B cell (primary cell): Measurements from ENCODE around the gene SIRPB1. TPM values are rescaled to one million over a fixed set of nuclear protein-coding genes. Genes with fewer than 3 reads are reported as not detected.
A peak's percentile ranks its signal among the peaks of the same experiment; 100 is the strongest.

Source experiments
- ATAC-seq: fragments of 200-7000 bp; cut with Tn5 transposase; one replicate; pipeline ENCODE4 v1.10.0; 2021; ENCODE audit warnings: low read depth, mild to moderate bottlenecking, moderate number of reproducible peaks, moderate library complexity
- CTCF ChIA-PET: fragments of 350-600 bp; sonication (Branson Sonifier 250); formaldehyde crosslinking; loops from one replicate; lab custom pipeline; 2021; ENCODE audit warnings: antibody characterized with exemption, inconsistent platforms; lab: Charles Lee
- POLR2A ChIA-PET: fragments of 350-600 bp; sonication (Branson Sonifier 250); formaldehyde crosslinking; loops from one replicate; lab custom pipeline; 2021; ENCODE audit warnings: antibody characterized with exemption; lab: Charles Lee
- DNase-seq: peaks from one replicate; pipeline ENCODE4 v3.0.0; 2013
- H2AFZ ChIP-seq: 2 replicates; pipeline ENCODE4 v1.6.1; 2012; ENCODE audit warnings: mild to moderate bottlenecking, low read depth, low read length; ENCODE audit not compliant: insufficient read depth, poor library complexity, severe bottlenecking
- H3K27ac ChIP-seq, 2 donors: 1 replicate in 1 of 2; 2 replicates in 1 of 2; pipeline ENCODE4 v1.5.1; 2012 to 2013; ENCODE audit warnings: low read length in 2 of 2, mild to moderate bottlenecking in 2 of 2, moderate library complexity in 1 of 2
- H3K27me3 ChIP-seq, 4 experiments: fragments of 200-600 bp in 1 of 4; sonication (generic) in 1 of 4; replicated peaks in 1 of 4; 1 replicate in 2 of 4; 2 replicates in 2 of 4; pipeline versions ENCODE4 v1.6.1 to v1.7.0; 2013 to 2016; ENCODE audit warnings: low read length in 3 of 4, mild to moderate bottlenecking in 2 of 4, mixed read lengths in 1 of 4, moderate library complexity in 1 of 4; ENCODE audit not compliant: insufficient read depth in 4 of 4, control insufficient read depth in 3 of 4; ENCODE audit errors: control extremely low read depth in 1 of 4
- H3K36me3 ChIP-seq, 2 experiments: replicated peaks in 1 of 2; 1 replicate in 1 of 2; 2 replicates in 1 of 2; pipeline versions ENCODE4 v1.6.1 to v1.7.1; 2013; ENCODE audit warnings: low read length in 1 of 2; ENCODE audit not compliant: insufficient read depth in 2 of 2, control insufficient read depth in 1 of 2; ENCODE audit errors: control extremely low read depth in 1 of 2, extremely low read depth in 1 of 2
- H3K4me1 ChIP-seq, 2 donors: fragments of 200-600 bp in 1 of 2; sonication (generic) in 1 of 2; 1 replicate in 1 of 2; 2 replicates in 1 of 2; pipeline versions ENCODE4 v1.5.1 to v1.6.1; 2013 to 2017; ENCODE audit warnings: low read length in 2 of 2; ENCODE audit not compliant: control insufficient read depth in 2 of 2, insufficient read depth in 2 of 2
- H3K4me2 ChIP-seq: replicated peaks from 2 replicates; pipeline ENCODE3; 2012; ENCODE audit warnings: mild to moderate bottlenecking, low read depth, low read length; ENCODE audit not compliant: poor library complexity, severe bottlenecking
- H3K4me3 ChIP-seq, 5 experiments: fragments of 200-600 bp in 1 of 5; sonication (generic) in 1 of 5; 1 replicate in 3 of 5; 2 replicates in 2 of 5; pipeline versions ENCODE4 v1.5.1 to v1.7.0; 2011 to 2016; ENCODE audit warnings: low read length in 4 of 5, mild to moderate bottlenecking in 4 of 5, low read depth in 2 of 5, control low read depth in 1 of 5, moderate library complexity in 1 of 5; ENCODE audit not compliant: insufficient read depth in 1 of 5; ENCODE audit errors: control extremely low read depth in 1 of 5, extremely low read depth in 1 of 5
- H3K79me2 ChIP-seq: fragments of 200-600 bp; sonication (generic); one replicate; pipeline ENCODE4 v1.6.0; 2016; ENCODE audit warnings: low read length; ENCODE audit not compliant: control insufficient read depth, insufficient read depth
- H3K9ac ChIP-seq: fragments of 200-600 bp; sonication (generic); 2 replicates; pipeline ENCODE4 v1.6.1; 2017; ENCODE audit warnings: mild to moderate bottlenecking, low read length, moderate library complexity
- H3K9me3 ChIP-seq, 3 donors: one replicate each; pipeline versions ENCODE4 v1.6.1 to v1.7.1; 2013; ENCODE audit warnings: low read length in 2 of 3; ENCODE audit not compliant: control insufficient read depth in 2 of 3, insufficient read depth in 1 of 3; ENCODE audit errors: control extremely low read depth in 1 of 3
- H4K20me1 ChIP-seq: 2 replicates; pipeline ENCODE4 v1.6.0; 2012; ENCODE audit warnings: mild to moderate bottlenecking, low read length; ENCODE audit not compliant: insufficient read depth, control insufficient read depth, poor library complexity, severe bottlenecking
- H3K27ac Mint-ChIP-seq: one replicate; pipeline ENCODE4 v1.8.0; 2021; ENCODE audit warnings: mixed read lengths
- H3K27me3 Mint-ChIP-seq: one replicate; pipeline ENCODE4 v1.8.0; 2021; ENCODE audit warnings: mixed read lengths
- H3K4me1 Mint-ChIP-seq: one replicate; pipeline ENCODE4 v1.8.0; 2021; ENCODE audit warnings: mixed read lengths
- H3K4me3 Mint-ChIP-seq: one replicate; pipeline ENCODE4 v1.8.0; 2021; ENCODE audit warnings: mixed read lengths
- H3K9me3 Mint-ChIP-seq: one replicate; pipeline ENCODE4 v1.8.0; 2022; ENCODE audit warnings: mixed read lengths; ENCODE audit not compliant: insufficient read depth
- CTCF ChIP-seq: fragments of 200-600 bp; IDR thresholded peaks from one replicate; pipeline ENCODE4 v1.8.0; 2022; ENCODE audit warnings: antibody characterized with exemption, mild to moderate bottlenecking
- EZH2 ChIP-seq: IDR thresholded peaks from 2 replicates; pipeline ENCODE4 v1.6.1; 2012; ENCODE audit warnings: borderline replicate concordance, low read depth, mild to moderate bottlenecking, moderate library complexity, low read length; ENCODE audit not compliant: insufficient read depth, poor library complexity, severe bottlenecking
- WGBS: methylation state at CpG from one replicate; pipeline ENCODE4 v1.1.5; 2013; ENCODE audit warnings: missing lambda C conversion rate; ENCODE audit not compliant: insufficient coverage; 5-methylcytosine and 5-hydroxymethylcytosine counted together
- intact Hi-C: fragments of 100-400 bp; cut with micrococcal nuclease; formaldehyde crosslinking; loops from one replicate; pipeline ENCODE4 v1.10.0; 2022
- polyA plus RNA-seq: library from polyadenylated mRNA; depleted of rRNA; stranded (reverse); fragments of >200 nt; gene quantifications from 2 replicates; pipeline ENCODE4 v1.2.3, GENCODE V29; 2012
- total RNA-seq, 2 donors: library from RNA; stranded (reverse); fragments of 120-200 nt in 1 of 2; gene quantifications; 1 replicate in 1 of 2; 2 replicates in 1 of 2; pipeline versions ENCODE4 v1.2.3 to v1.2.4, GENCODE V29; 2013 to 2022

Gene SIRPB1
- total and polyA plus RNA-seq, 2 donors (not counting 1 experiment from before 2014, with no cell fraction given): 1.3 to 1.7 TPM

- Mint-ChIP-seq H3K4me1 (peaks cover 51% of the 10 kb centered on the region), H3K27ac (peak overlapping the region; percentile 57), H3K27me3 (no peaks in the 10 kb centered on the region), H3K4me3 (peak overlapping the region; percentile 44), H3K9me3 (no peaks in the 10 kb centered on the region)
- Histone ChIP-seq H3K27ac (peak overlapping the region; percentile 5 to 64), H4K20me1 (no peaks in the 10 kb centered on the region), H3K36me3 (no peaks in the 10 kb centered on the region), H3K9ac (peak overlapping the region; percentile 18), H3K9me3 (peaks cover 0 to 7% (median 4%) of the 10 kb centered on the region in 3 donors), H3K4me1 (peaks cover 55% of the 10 kb centered on the region in 2 donors), H3K27me3 (no peaks in the 10 kb centered on the region), H3K79me2 (no peaks in the 10 kb centered on the region), H3K4me2 (peak overlapping the region; percentile 37), H2AFZ (peak overlapping the region; percentile 53), H3K4me3 (no peak overlapping the region)
- peak; percentile 64 for DNase-seq
- TF ChIP-seq CTCF (no peak), EZH2 (no peak)
- no CpG with 5 or more reads among the region's 1 CpG for WGBS
- ChIA-PET CTCF (interaction anchor here (1.4 kb wide), 1 partner anchor 16 kb away, joined by 3 read pairs; no protein-coding TSS in a partner anchor), POLR2A (no interaction called here)
- ATAC-seq: peak; percentile 63
- intact Hi-C loops: no loop called here
Observed at GRCh38 chr20:1622450-1622849, 2.6 kb upstream of the SIRPB1 start.

- CTCF ChIA-PET: no interaction called here
- no peak overlapping the region for H3K4me3 Mint-ChIP-seq
- H3K9me3 Mint-ChIP-seq: no peaks in the 10 kb centered on the region
Observed at GRCh38 chr20:1621316-1621715, 1.5 kb upstream of the SIRPB1 start.

More at GRCh38 chr20:1621316-1621715, 1.5 kb upstream of the SIRPB1 start:
- WGBS: no CpG with 5 or more reads among the region's 1 CpG
- no peak overlapping the region for H3K27ac Mint-ChIP-seq
- DNase-seq: no peak
- H3K4me1 ChIP-seq: peaks cover 58 to 66% of the 10 kb centered on the region in 2 donors
- POLR2A ChIA-PET: no interaction called here
- H3K9me3 ChIP-seq: peaks cover 0 to 7% (median 4%) of the 10 kb centered on the region in 3 donors
- no peak overlapping the region for H2AFZ ChIP-seq
- intact Hi-C loops: no loop called here
- H3K4me3 ChIP-seq: no peak overlapping the region
- H3K36me3 ChIP-seq: no peaks in the 10 kb centered on the region
- ATAC-seq: no peak
- H4K20me1 ChIP-seq: no peaks in the 10 kb centered on the region
- no peaks in the 10 kb centered on the region for H3K79me2 ChIP-seq
- TF ChIP-seq EZH2: no peak
- TF ChIP-seq CTCF: no peak
- no peaks in the 10 kb centered on the region for H3K27me3 ChIP-seq
- no peak overlapping the region for H3K4me2 ChIP-seq
- H3K27ac ChIP-seq: no peak overlapping the region
- peaks cover 62% of the 10 kb centered on the region for H3K4me1 Mint-ChIP-seq
- no peak overlapping the region for H3K9ac ChIP-seq
- H3K27me3 Mint-ChIP-seq: no peaks in the 10 kb centered on the region
